HUES64 (cell line): ENCODE results near the gene ZNF786.
"Not testable (repeated sequence)": the region's sequence is repeated elsewhere in the genome, so short reads cannot be mapped to it uniquely, and the experiment has no call there.

Source experiments
- H3K27ac ChIP-seq: 2 replicates; pipeline ENCODE4 v1.7.0; 2013; ENCODE audit warnings: low read depth, low read length, inconsistent platforms
- H3K27me3 ChIP-seq: 2 replicates; pipeline ENCODE4 v1.6.1; 2013; ENCODE audit warnings: mild to moderate bottlenecking, low read length; ENCODE audit not compliant: insufficient read depth
- H3K36me3 ChIP-seq: 2 replicates; pipeline ENCODE4 v1.6.1; 2013; ENCODE audit warnings: mild to moderate bottlenecking, low read length; ENCODE audit not compliant: insufficient read depth
- H3K4me1 ChIP-seq: 2 replicates; pipeline ENCODE4 v1.6.1; 2013; ENCODE audit warnings: mild to moderate bottlenecking, low read length, moderate library complexity; ENCODE audit not compliant: insufficient read depth
- H3K4me3 ChIP-seq: 2 replicates; pipeline ENCODE4 v1.5.1; 2013; ENCODE audit warnings: mild to moderate bottlenecking, low read length, moderate library complexity
- H3K9ac ChIP-seq: 2 replicates; pipeline ENCODE4 v1.6.1; 2013; ENCODE audit warnings: mild to moderate bottlenecking, low read depth, low read length
- H3K9me3 ChIP-seq: 2 replicates; pipeline ENCODE4 v1.6.1; 2013; ENCODE audit warnings: low read depth, low read length; ENCODE audit not compliant: insufficient read depth
- WGBS: fragments of 150-250, 120-280 bp; methylation state at CpG from one replicate; pipeline ENCODE4 v1.1.7; 2013; ENCODE audit warnings: missing lambda C conversion rate; 5-methylcytosine and 5-hydroxymethylcytosine counted together

The ZNF786 gene

GRCh38 chr7:149060156-149060555 is 30.4 kb downstream of the ZNF786 start:
- Histone ChIP-seq H3K27ac (no peak overlapping the region), H3K9me3 (no peaks in the 10 kb centered on the region), H3K27me3 (no peaks in the 10 kb centered on the region), H3K9ac (no peak overlapping the region), H3K4me1 (no peaks in the 10 kb centered on the region), H3K4me3 (no peak overlapping the region), H3K36me3 (no peaks in the 10 kb centered on the region)
- WGBS, result 85% methylated on average over 1 of the region's 1 CpG

- Histone ChIP-seq H3K27me3 (no peaks in the 10 kb centered on the region), H3K4me3 (no peak overlapping the region), H3K9ac (no peak overlapping the region), H3K27ac (no peak overlapping the region), H3K4me1 (no peaks in the 10 kb centered on the region), H3K36me3 (no peaks in the 10 kb centered on the region), H3K9me3 (no peaks in the 10 kb centered on the region)
- 88% methylated on average over 6 of the region's 8 CpGs for WGBS
These were observed 36.6 kb downstream of the ZNF786 start for GRCh38 chr7:149053885-149054284.

GRCh38 chr7:149053384-149053783 is 37.1 kb downstream of the ZNF786 start:
- Histone ChIP-seq H3K4me3 (no peak overlapping the region), H3K4me1 (no peaks in the 10 kb centered on the region), H3K27ac (no peak overlapping the region), H3K9me3 (no peaks in the 10 kb centered on the region), H3K36me3 (no peaks in the 10 kb centered on the region), H3K9ac (no peak overlapping the region), H3K27me3 (no peaks in the 10 kb centered on the region)
- 89% methylated on average over 1 of the region's 1 CpG for WGBS

GRCh38 chr7:149050941-149051340 is 39.6 kb downstream of the ZNF786 start:
- Histone ChIP-seq H3K36me3 (no peaks in the 10 kb centered on the region), H3K4me3 (no peak overlapping the region), H3K9me3 (no peaks in the 10 kb centered on the region), H3K9ac (no peak overlapping the region), H3K27ac (no peak overlapping the region), H3K27me3 (no peaks in the 10 kb centered on the region), H3K4me1 (no peaks in the 10 kb centered on the region)
- 96% methylated on average over 3 of the region's 3 CpGs for WGBS

GRCh38 chr7:149048805-149049204 is 41.7 kb downstream of the ZNF786 start:
- Histone ChIP-seq H3K36me3 (no peaks in the 10 kb centered on the region), H3K9me3 (no peaks in the 10 kb centered on the region), H3K27ac (no peak overlapping the region), H3K27me3 (no peaks in the 10 kb centered on the region), H3K4me3 (no peak overlapping the region), H3K4me1 (no peaks in the 10 kb centered on the region), H3K9ac (no peak overlapping the region)
- WGBS, result 97% methylated on average over 3 of the region's 3 CpGs

- no peak overlapping the region for H3K27ac ChIP-seq
- no peaks in the 10 kb centered on the region for H3K36me3 ChIP-seq
- H3K9me3 ChIP-seq, result no peaks in the 10 kb centered on the region
- H3K4me3 ChIP-seq, result no peak overlapping the region
- no CpG with 5 or more reads among the region's 2 CpGs for WGBS
- H3K9ac ChIP-seq, result no peak overlapping the region
- no peaks in the 10 kb centered on the region for H3K27me3 ChIP-seq
- no peaks in the 10 kb centered on the region for H3K4me1 ChIP-seq
These were observed 44.1 kb downstream of the ZNF786 start for GRCh38 chr7:149046416-149046815.

GRCh38 chr7:149043936-149044335 is 46.6 kb downstream of the ZNF786 start:
- no peak overlapping the region for H3K4me3 ChIP-seq
- H3K9me3 ChIP-seq, result no peaks in the 10 kb centered on the region
- H3K27me3 ChIP-seq, result no peaks in the 10 kb centered on the region
- no peaks in the 10 kb centered on the region for H3K4me1 ChIP-seq
- H3K9ac ChIP-seq, result no peak overlapping the region
- H3K36me3 ChIP-seq, result no peaks in the 10 kb centered on the region
- no peak overlapping the region for H3K27ac ChIP-seq
- WGBS, result 94% methylated on average over 8 of the region's 8 CpGs

- Histone ChIP-seq H3K27ac (no peak overlapping the region), H3K36me3 (no peaks in the 10 kb centered on the region), H3K4me3 (no peak overlapping the region), H3K9ac (no peak overlapping the region), H3K27me3 (no peaks in the 10 kb centered on the region), H3K4me1 (no peaks in the 10 kb centered on the region), H3K9me3 (no peaks in the 10 kb centered on the region; the same call in 1 of the 2 replicates)
- WGBS, result 90% methylated on average over 2 of the region's 5 CpGs
These were observed 49.2 kb downstream of the ZNF786 start for GRCh38 chr7:149041350-149041749.

- H3K9me3 ChIP-seq, H3K27ac ChIP-seq, H3K27me3 ChIP-seq, H3K4me1 ChIP-seq, H3K36me3 ChIP-seq, H3K4me3 ChIP-seq, H3K9ac ChIP-seq: not testable (repeated sequence)
- 95% methylated on average over 32 of the region's 32 CpGs for WGBS
These were observed 51.9 kb downstream of the ZNF786 start for GRCh38 chr7:149038641-149039040.

GRCh38 chr7:149036676-149037075 is 53.8 kb downstream of the ZNF786 start:
- Histone ChIP-seq H3K9ac (no peak overlapping the region), H3K4me1 (no peaks in the 10 kb centered on the region), H3K4me3 (no peak overlapping the region), H3K27me3 (no peaks in the 10 kb centered on the region), H3K27ac (no peak overlapping the region), H3K9me3 (no peaks in the 10 kb centered on the region; the same call in 1 of the 2 replicates), H3K36me3 (no peaks in the 10 kb centered on the region)
- 94% methylated on average over 1 of the region's 1 CpG for WGBS

- Histone ChIP-seq H3K36me3 (no peaks in the 10 kb centered on the region), H3K27ac (no peak overlapping the region), H3K4me1 (peaks cover 13% of the 10 kb centered on the region; the same call in 1 of the 2 replicates), H3K9me3 (no peaks in the 10 kb centered on the region), H3K27me3 (0 out of 2 replicates have a peak, but pooled peaks cover 3% of the 10 kb centered on the region), H3K9ac (no peak overlapping the region), H3K4me3 (no peak overlapping the region)
- 100% methylated on average over 2 of the region's 3 CpGs for WGBS
These were observed 59.1 kb downstream of the ZNF786 start for GRCh38 chr7:149031353-149031910.

GRCh38 chr7:149030439-149030838 is 60.1 kb downstream of the ZNF786 start:
- H3K27me3 ChIP-seq, H3K9me3 ChIP-seq, H3K27ac ChIP-seq, H3K36me3 ChIP-seq, H3K9ac ChIP-seq, H3K4me3 ChIP-seq: not testable (repeated sequence)
- H3K4me1 ChIP-seq, result peaks cover 13% of the 10 kb centered on the region
- WGBS, result 98% methylated on average over 9 of the region's 9 CpGs
